Keratinocyte (primary cell): ENCODE data around the gene NRF1.

Experiments
- EZH2 ChIP-seq: IDR thresholded peaks from one replicate; pipeline ENCODE4 v1.6.1; 2012; ENCODE audit warnings: inconsistent platforms, mild to moderate bottlenecking, low read length, moderate library complexity
- TF ChIP-seq, protein P1 (sequence below), 3 experiments: IDR thresholded peaks in 1 of 3; conservative IDR thresholded peaks in 1 of 3; optimal IDR thresholded peaks in 1 of 3; 2 replicates in 2 of 3; 3 replicates in 1 of 3; pipeline versions ENCODE3 to v1.5.1; 2011; ENCODE audit warnings: low read length in 3 of 3, mild to moderate bottlenecking in 3 of 3, moderate library complexity in 2 of 3, control low read depth in 1 of 3, inconsistent platforms in 1 of 3; ENCODE audit not compliant: insufficient read depth in 2 of 3; ENCODE audit errors: extremely low read depth in 1 of 3

DNA sequence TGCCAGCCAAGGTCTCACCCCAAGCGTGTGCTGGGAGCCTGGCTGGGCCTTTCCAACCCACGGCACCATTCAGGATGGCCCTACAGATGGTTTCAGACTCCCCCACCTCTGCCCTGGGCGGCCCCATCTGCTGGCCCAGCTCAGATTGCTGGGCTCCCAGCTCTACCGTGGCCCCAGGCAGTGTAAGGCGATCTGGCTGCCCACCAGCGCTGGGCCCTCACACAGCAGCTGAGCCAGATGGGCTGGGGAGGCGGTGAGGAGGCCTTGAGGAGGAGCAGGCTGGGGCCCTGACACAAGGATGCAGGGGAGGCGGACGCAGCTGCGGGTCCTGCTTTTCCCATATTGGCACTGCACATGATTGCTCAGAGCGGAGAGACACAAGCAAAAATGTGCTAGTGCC, 162.8 kb downstream of the NRF1 start:
- TF ChIP-seq, protein P1, sequence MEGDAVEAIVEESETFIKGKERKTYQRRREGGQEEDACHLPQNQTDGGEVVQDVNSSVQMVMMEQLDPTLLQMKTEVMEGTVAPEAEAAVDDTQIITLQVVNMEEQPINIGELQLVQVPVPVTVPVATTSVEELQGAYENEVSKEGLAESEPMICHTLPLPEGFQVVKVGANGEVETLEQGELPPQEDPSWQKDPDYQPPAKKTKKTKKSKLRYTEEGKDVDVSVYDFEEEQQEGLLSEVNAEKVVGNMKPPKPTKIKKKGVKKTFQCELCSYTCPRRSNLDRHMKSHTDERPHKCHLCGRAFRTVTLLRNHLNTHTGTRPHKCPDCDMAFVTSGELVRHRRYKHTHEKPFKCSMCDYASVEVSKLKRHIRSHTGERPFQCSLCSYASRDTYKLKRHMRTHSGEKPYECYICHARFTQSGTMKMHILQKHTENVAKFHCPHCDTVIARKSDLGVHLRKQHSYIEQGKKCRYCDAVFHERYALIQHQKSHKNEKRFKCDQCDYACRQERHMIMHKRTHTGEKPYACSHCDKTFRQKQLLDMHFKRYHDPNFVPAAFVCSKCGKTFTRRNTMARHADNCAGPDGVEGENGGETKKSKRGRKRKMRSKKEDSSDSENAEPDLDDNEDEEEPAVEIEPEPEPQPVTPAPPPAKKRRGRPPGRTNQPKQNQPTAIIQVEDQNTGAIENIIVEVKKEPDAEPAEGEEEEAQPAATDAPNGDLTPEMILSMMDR (optimal IDR thresholded peaks at IDR 0.05 in 1 of 3, IDR thresholded peaks at IDR 0.05 in 1 of 3, conservative IDR thresholded peaks at IDR 0.05 in 1 of 3; ENCODE audit: extremely low read depth in 1 of 3, insufficient read depth in 2 of 3, low read length in 3 of 3), result no peak
- TF ChIP-seq EZH2, result no peak
